ENCODE data around the gene MYL12B.

MYL12B gene

DNA sequence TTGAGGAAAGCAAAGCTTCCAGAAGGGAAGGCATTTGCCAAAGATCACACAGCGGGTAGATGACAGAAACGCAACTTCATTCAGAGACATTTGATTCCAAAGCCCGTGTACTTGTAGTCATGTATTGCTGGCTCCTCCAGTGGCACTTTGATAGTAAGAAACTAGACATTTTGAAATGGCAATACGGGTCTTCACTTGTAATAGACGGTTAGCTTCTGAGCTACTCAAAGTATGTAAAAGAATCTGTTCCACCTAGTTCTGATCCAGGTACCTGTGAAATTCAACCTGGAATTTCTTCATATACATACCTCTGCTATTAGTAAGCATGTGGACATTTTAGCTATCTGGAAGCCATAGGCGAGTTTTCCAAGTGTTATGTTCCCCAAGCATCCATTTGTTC is 40.4 kb upstream of the MYL12B start:
- Histone ChIP-seq H3K27ac (ENCODE audit: low read length) (no peak overlapping the region), H3K4me3 (ENCODE audit: low read depth in 1 of 2, low read length in 2 of 2) (no peak overlapping the region), H3K27me3 (ENCODE audit: low read depth, low read length) (no peaks in the 10 kb centered on the region), H3K4me1 (ENCODE audit: control insufficient read depth in 1 of 2, insufficient read depth in 2 of 2, low read length in 2 of 2) (peaks cover 3 to 10% of the 10 kb centered on the region in 2 donors), H3K36me3 (ENCODE audit: control insufficient read depth in 1 of 2, insufficient read depth in 2 of 2, low read length in 2 of 2) (no peaks in the 10 kb centered on the region), H3K9me3 (ENCODE audit: control insufficient read depth in 1 of 2, low read length in 2 of 2) (no peaks in the 10 kb centered on the region)

GRCh38 chr18:3223356-3223755 is 38.6 kb upstream of the MYL12B start:
- Histone ChIP-seq H3K4me1 (ENCODE audit: control insufficient read depth in 1 of 2, insufficient read depth in 2 of 2, low read length in 2 of 2) (peaks cover 0 to 10% of the 10 kb centered on the region in 2 donors), H3K36me3 (ENCODE audit: control insufficient read depth in 1 of 2, insufficient read depth in 2 of 2, low read length in 2 of 2) (no peaks in the 10 kb centered on the region), H3K27me3 (ENCODE audit: low read depth, low read length) (no peaks in the 10 kb centered on the region), H3K27ac (ENCODE audit: low read length) (no peak overlapping the region), H3K9me3 (ENCODE audit: control insufficient read depth in 1 of 2, low read length in 2 of 2) (no peaks in the 10 kb centered on the region), H3K4me3 (ENCODE audit: low read depth in 1 of 2, low read length in 2 of 2) (no peak overlapping the region)

- Histone ChIP-seq H3K27me3 (ENCODE audit: low read depth, low read length) (no peaks in the 10 kb centered on the region), H3K9me3 (ENCODE audit: control insufficient read depth in 1 of 2, low read length in 2 of 2) (no peaks in the 10 kb centered on the region), H3K4me1 (ENCODE audit: control insufficient read depth in 1 of 2, insufficient read depth in 2 of 2, low read length in 2 of 2) (peaks cover 0 to 10% of the 10 kb centered on the region in 2 donors), H3K4me3 (ENCODE audit: low read depth in 1 of 2, low read length in 2 of 2) (no peak overlapping the region), H3K36me3 (ENCODE audit: control insufficient read depth in 1 of 2, insufficient read depth in 2 of 2, low read length in 2 of 2) (no peaks in the 10 kb centered on the region), H3K27ac (ENCODE audit: low read length) (no peak overlapping the region)
These were observed 37.7 kb upstream of the MYL12B start for GRCh38 chr18:3224223-3224622.

DNA sequence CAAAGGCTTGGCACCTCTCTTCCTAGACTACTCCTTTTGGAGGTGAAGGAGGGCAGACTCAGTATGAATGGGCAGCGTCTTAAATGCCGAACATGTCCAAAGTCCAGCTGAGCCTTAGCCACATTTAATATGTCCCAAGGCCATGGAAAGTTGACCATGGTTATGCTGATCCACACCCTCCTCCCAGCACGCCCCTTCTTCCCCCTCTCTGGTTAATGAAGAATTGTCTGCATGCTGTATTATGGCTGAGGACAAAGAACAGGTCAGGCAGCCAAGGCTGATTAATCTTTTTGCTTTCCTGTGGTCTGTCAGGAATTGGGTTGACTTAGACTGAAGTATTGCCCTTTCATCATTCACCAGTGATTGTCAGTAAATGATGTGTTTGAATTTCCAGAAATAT is 36.3 kb upstream of the MYL12B start:
- no peaks in the 10 kb centered on the region for H3K36me3 ChIP-seq (ENCODE audit: control insufficient read depth in 1 of 2, insufficient read depth in 2 of 2, low read length in 2 of 2)
- H3K4me1 ChIP-seq (ENCODE audit: control insufficient read depth in 1 of 2, insufficient read depth in 2 of 2, low read length in 2 of 2), result peaks cover 0 to 6% of the 10 kb centered on the region in 2 donors
- H3K4me3 ChIP-seq (ENCODE audit: low read depth in 1 of 2, low read length in 2 of 2), result no peak overlapping the region
- H3K27me3 ChIP-seq (ENCODE audit: low read depth, low read length), result no peaks in the 10 kb centered on the region
- no peak overlapping the region for H3K27ac ChIP-seq (ENCODE audit: low read length)
- no peaks in the 10 kb centered on the region for H3K9me3 ChIP-seq (ENCODE audit: control insufficient read depth in 1 of 2, low read length in 2 of 2)

GRCh38 chr18:3226048-3226447 is 35.9 kb upstream of the MYL12B start:
- no peak overlapping the region for H3K4me3 ChIP-seq (ENCODE audit: low read depth in 1 of 2, low read length in 2 of 2)
- no peaks in the 10 kb centered on the region for H3K36me3 ChIP-seq (ENCODE audit: control insufficient read depth in 1 of 2, insufficient read depth in 2 of 2, low read length in 2 of 2)
- H3K27me3 ChIP-seq (ENCODE audit: low read depth, low read length), result no peaks in the 10 kb centered on the region
- H3K4me1 ChIP-seq (ENCODE audit: control insufficient read depth in 1 of 2, insufficient read depth in 2 of 2, low read length in 2 of 2), result peaks cover 0 to 4% of the 10 kb centered on the region in 2 donors
- no peaks in the 10 kb centered on the region for H3K9me3 ChIP-seq (ENCODE audit: control insufficient read depth in 1 of 2, low read length in 2 of 2)
- no peak overlapping the region for H3K27ac ChIP-seq (ENCODE audit: low read length)

DNA sequence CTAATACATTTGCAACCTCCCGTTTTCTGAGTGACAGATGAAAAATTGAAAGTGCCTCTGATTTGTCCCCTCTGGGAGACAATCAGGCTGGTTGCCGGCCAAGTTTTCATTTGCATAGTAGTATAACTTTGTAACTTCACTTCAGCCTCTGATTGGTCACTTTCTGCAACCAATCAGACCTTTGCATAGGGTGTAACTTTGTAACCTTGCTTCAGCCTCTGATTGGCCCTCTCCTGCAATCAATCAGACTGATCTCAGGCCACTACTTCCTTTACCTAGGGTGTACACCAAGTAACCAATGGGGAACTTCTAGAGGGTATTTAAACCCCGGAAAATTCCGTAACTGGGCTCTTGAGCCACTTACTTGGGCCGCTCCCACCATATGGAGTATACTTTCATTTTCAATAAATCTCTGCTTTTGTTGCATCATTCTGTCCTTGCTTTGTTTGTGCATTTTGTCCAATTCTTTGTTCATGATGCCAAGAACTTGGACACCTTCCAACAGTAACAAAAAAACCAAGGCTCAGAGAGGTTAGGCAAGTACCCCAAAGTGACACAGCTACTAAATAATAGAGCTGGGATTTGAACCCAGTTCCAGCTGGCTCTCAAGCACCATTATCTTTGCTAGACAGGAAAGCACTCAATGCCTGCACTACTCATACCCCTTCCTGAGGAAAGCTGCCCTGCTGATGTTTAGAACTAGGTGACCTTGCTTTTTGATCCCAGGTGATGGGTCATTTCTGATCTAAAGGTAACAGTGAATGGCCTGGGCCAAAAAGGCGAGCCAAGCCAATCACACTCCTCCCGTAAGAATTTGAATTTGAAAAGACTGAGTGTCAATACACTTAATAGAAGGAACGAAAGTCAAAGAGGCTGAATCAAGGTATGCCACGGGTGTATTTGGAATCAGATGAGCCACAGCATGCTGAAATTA is 31.3 kb upstream of the MYL12B start:
- Histone ChIP-seq H3K27me3 (ENCODE audit: low read depth, low read length) (no peaks in the 10 kb centered on the region), H3K4me1 (ENCODE audit: control insufficient read depth in 1 of 2, insufficient read depth in 2 of 2, low read length in 2 of 2) (no peaks in the 10 kb centered on the region), H3K4me3 (ENCODE audit: low read depth in 1 of 2, low read length in 2 of 2) (no peak overlapping the region), H3K36me3 (ENCODE audit: control insufficient read depth in 1 of 2, insufficient read depth in 2 of 2, low read length in 2 of 2) (no peaks in the 10 kb centered on the region), H3K9me3 (ENCODE audit: control insufficient read depth in 1 of 2, low read length in 2 of 2) (no peaks in the 10 kb centered on the region), H3K27ac (ENCODE audit: low read length) (no peak overlapping the region)

GRCh38 chr18:3233004-3233403 is 28.9 kb upstream of the MYL12B start:
- H3K36me3 ChIP-seq (ENCODE audit: control insufficient read depth in 1 of 2, insufficient read depth in 2 of 2, low read length in 2 of 2), result no peaks in the 10 kb centered on the region
- H3K27ac ChIP-seq (ENCODE audit: low read length), result no peak overlapping the region
- no peaks in the 10 kb centered on the region for H3K4me1 ChIP-seq (ENCODE audit: control insufficient read depth in 1 of 2, insufficient read depth in 2 of 2, low read length in 2 of 2)
- no peak overlapping the region for H3K4me3 ChIP-seq (ENCODE audit: low read depth in 1 of 2, low read length in 2 of 2)
- no peaks in the 10 kb centered on the region for H3K27me3 ChIP-seq (ENCODE audit: low read depth, low read length)
- H3K9me3 ChIP-seq (ENCODE audit: control insufficient read depth in 1 of 2, low read length in 2 of 2), result no peaks in the 10 kb centered on the region

DNA sequence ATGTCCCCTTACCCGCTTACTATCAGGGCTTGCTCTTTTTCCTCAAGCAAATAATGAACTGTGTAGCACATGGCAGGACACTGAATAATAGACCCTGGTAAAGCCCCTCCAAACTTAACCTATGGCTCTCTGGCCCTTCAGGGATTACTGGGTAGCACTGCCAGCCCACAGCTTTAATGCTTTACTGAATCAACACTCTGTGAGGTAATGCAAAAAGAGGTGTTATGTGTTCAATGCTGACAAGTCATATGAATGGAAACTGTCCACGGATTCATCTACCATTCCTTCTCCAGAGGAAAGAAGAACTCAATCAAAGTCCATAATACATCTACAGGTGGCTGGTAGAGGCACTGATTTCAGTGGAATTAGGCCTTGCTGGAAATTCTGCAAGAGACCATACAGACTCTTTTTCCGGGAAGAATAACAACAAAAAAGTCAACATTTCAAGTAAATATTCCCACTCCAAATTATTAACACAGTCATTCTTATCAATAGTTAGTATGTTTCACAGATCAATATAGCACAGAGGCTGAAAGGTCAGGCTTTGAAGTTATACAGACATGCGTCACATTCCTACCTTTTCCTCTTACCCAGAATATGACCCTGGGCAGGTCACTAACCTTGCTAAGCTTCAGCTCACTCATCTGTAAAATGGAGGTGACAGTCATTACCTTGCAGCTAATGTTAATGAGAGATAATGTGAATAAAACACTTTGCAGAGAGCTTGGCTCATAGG is 28.3 kb upstream of the MYL12B start:
- no peaks in the 10 kb centered on the region for H3K4me1 ChIP-seq (ENCODE audit: control insufficient read depth in 1 of 2, insufficient read depth in 2 of 2, low read length in 2 of 2)
- no peaks in the 10 kb centered on the region for H3K27me3 ChIP-seq (ENCODE audit: low read depth, low read length)
- no peak overlapping the region for H3K27ac ChIP-seq (ENCODE audit: low read length)
- no peak overlapping the region for H3K4me3 ChIP-seq (ENCODE audit: low read depth in 1 of 2, low read length in 2 of 2)
- no peaks in the 10 kb centered on the region for H3K36me3 ChIP-seq (ENCODE audit: control insufficient read depth in 1 of 2, insufficient read depth in 2 of 2, low read length in 2 of 2)
- H3K9me3 ChIP-seq (ENCODE audit: control insufficient read depth in 1 of 2, low read length in 2 of 2), result no peaks in the 10 kb centered on the region

GRCh38 chr18:3234457-3234856 is 27.5 kb upstream of the MYL12B start:
- Histone ChIP-seq H3K27me3 (ENCODE audit: low read depth, low read length) (no peaks in the 10 kb centered on the region), H3K36me3 (ENCODE audit: control insufficient read depth in 1 of 2, insufficient read depth in 2 of 2, low read length in 2 of 2) (no peaks in the 10 kb centered on the region), H3K4me1 (ENCODE audit: control insufficient read depth in 1 of 2, insufficient read depth in 2 of 2, low read length in 2 of 2) (no peaks in the 10 kb centered on the region), H3K4me3 (ENCODE audit: low read depth in 1 of 2, low read length in 2 of 2) (no peak overlapping the region), H3K9me3 (ENCODE audit: control insufficient read depth in 1 of 2, low read length in 2 of 2) (no peaks in the 10 kb centered on the region), H3K27ac (ENCODE audit: low read length) (no peak overlapping the region)

- H3K4me3 ChIP-seq (ENCODE audit: low read depth in 1 of 2, low read length in 2 of 2), result no peak overlapping the region
- no peaks in the 10 kb centered on the region for H3K4me1 ChIP-seq (ENCODE audit: control insufficient read depth in 1 of 2, insufficient read depth in 2 of 2, low read length in 2 of 2)
- no peaks in the 10 kb centered on the region for H3K27me3 ChIP-seq (ENCODE audit: low read depth, low read length)
- no peaks in the 10 kb centered on the region for H3K36me3 ChIP-seq (ENCODE audit: control insufficient read depth in 1 of 2, insufficient read depth in 2 of 2, low read length in 2 of 2)
- H3K27ac ChIP-seq (ENCODE audit: low read length), result no peak overlapping the region
- no peaks in the 10 kb centered on the region for H3K9me3 ChIP-seq (ENCODE audit: control insufficient read depth in 1 of 2, low read length in 2 of 2)
These were observed 26.1 kb upstream of the MYL12B start for GRCh38 chr18:3235846-3236245.

DNA sequence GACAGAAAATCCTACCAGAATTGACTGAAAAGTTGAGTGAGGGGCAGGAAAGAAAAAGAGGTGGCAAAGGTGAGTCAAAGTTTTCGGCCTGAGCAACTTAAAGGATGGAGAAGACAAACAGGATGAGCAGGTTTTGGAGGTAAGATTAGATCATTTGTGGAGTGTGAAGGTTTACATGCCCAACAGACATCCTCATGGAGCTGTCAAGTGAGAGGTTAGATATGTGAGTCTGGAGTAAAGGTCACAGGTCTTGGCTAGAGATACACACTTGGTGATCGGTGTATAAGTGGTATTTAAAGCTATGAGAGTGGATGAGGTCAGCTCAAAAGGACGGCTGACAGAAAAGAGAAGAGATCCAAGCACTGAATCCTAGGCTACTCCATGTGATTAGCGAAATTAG is 25.5 kb upstream of the MYL12B start:
- no peaks in the 10 kb centered on the region for H3K27me3 ChIP-seq (ENCODE audit: low read depth, low read length)
- H3K36me3 ChIP-seq (ENCODE audit: control insufficient read depth in 1 of 2, insufficient read depth in 2 of 2, low read length in 2 of 2), result no peaks in the 10 kb centered on the region

More for the DNA sequence above, 25.5 kb upstream of the MYL12B start:
- Histone ChIP-seq H3K27ac (ENCODE audit: low read length) (no peak overlapping the region), H3K4me1 (ENCODE audit: control insufficient read depth in 1 of 2, insufficient read depth in 2 of 2, low read length in 2 of 2) (no peaks in the 10 kb centered on the region), H3K4me3 (ENCODE audit: low read depth in 1 of 2, low read length in 2 of 2) (no peak overlapping the region), H3K9me3 (ENCODE audit: control insufficient read depth in 1 of 2, low read length in 2 of 2) (no peaks in the 10 kb centered on the region)
